NT2/D1 (cell line): ENCODE results near the gene MYO1A.

Experiments used
- DNase-seq: peaks from one replicate; pipeline ENCODE4 v3.0.0-alpha.2; 2011; ENCODE audit warnings: low read depth, low spot score
- H3K27me3 ChIP-seq: 2 replicates; pipeline ENCODE4 v1.6.0; 2011; ENCODE audit warnings: mild to moderate bottlenecking; ENCODE audit not compliant: insufficient read length, insufficient read depth
- H3K36me3 ChIP-seq: 2 replicates; pipeline ENCODE4 v1.6.1; 2011; ENCODE audit warnings: mild to moderate bottlenecking, low read length, mixed read lengths; ENCODE audit not compliant: insufficient read depth, insufficient read length
- H3K4me1 ChIP-seq: 2 replicates; pipeline ENCODE4 v1.5.1; 2011; ENCODE audit not compliant: insufficient read depth, insufficient read length
- H3K4me3 ChIP-seq: 2 replicates; pipeline ENCODE4 v1.5.1; 2011; ENCODE audit warnings: low read depth; ENCODE audit not compliant: insufficient read length
- H3K9ac ChIP-seq: 2 replicates; pipeline ENCODE4 v1.6.0; 2011; ENCODE audit warnings: low read depth; ENCODE audit not compliant: insufficient read length
- H3K9me3 ChIP-seq: 2 replicates; pipeline ENCODE4 v1.5.1; 2011; ENCODE audit warnings: mild to moderate bottlenecking, low read length; ENCODE audit not compliant: insufficient read depth
- SUZ12 ChIP-seq: IDR thresholded peaks from 2 replicates; pipeline ENCODE4 v1.6.1; 2011; ENCODE audit not compliant: insufficient read length, insufficient read depth; ENCODE audit errors: extremely low read depth
- YY1 ChIP-seq: IDR thresholded peaks from 2 replicates; pipeline ENCODE4 v1.6.1; 2011; ENCODE audit not compliant: insufficient read length, insufficient read depth
- ZNF274 ChIP-seq: IDR thresholded peaks from 2 replicates; pipeline ENCODE4 v1.6.1; 2011; ENCODE audit warnings: mild to moderate bottlenecking, low read depth, low read length

Gene MYO1A

GRCh38 chr12:56994231-56994746 lies 55.6 kb downstream of the MYO1A start:
- H3K36me3 ChIP-seq = peaks cover 23% of the 10 kb centered on the region
- H3K27me3 ChIP-seq = no peaks in the 10 kb centered on the region
- TF ChIP-seq ZNF274 (no peak), SUZ12 (no peak), YY1 (no peak)
- no peak for DNase-seq
- no peak overlapping the region for H3K9ac ChIP-seq
- H3K4me3 ChIP-seq = no peak overlapping the region
- H3K4me1 ChIP-seq = no peaks in the 10 kb centered on the region
- H3K9me3 ChIP-seq = no peaks in the 10 kb centered on the region

GRCh38 chr12:56993346-56993745 lies 56.6 kb downstream of the MYO1A start:
- DNase-seq = no peak
- Histone ChIP-seq H3K4me3 (no peak overlapping the region), H3K27me3 (no peaks in the 10 kb centered on the region), H3K9ac (no peak overlapping the region), H3K36me3 (peaks cover 17% of the 10 kb centered on the region), H3K4me1 (no peaks in the 10 kb centered on the region), H3K9me3 (no peaks in the 10 kb centered on the region)
- TF ChIP-seq SUZ12 (no peak), YY1 (no peak), ZNF274 (no peak)

GRCh38 chr12:56991319-56992246 lies 58.3 kb downstream of the MYO1A start:
- no peaks in the 10 kb centered on the region for H3K9me3 ChIP-seq
- H3K4me3 ChIP-seq = no peak overlapping the region
- H3K4me1 ChIP-seq = no peaks in the 10 kb centered on the region
- TF ChIP-seq YY1 = no peak
- no peak for DNase-seq
- H3K9ac ChIP-seq = no peak overlapping the region
- H3K27me3 ChIP-seq = no peaks in the 10 kb centered on the region
- H3K36me3 ChIP-seq = peaks cover 8% of the 10 kb centered on the region

- Histone ChIP-seq H3K4me1 (no peaks in the 10 kb centered on the region), H3K9me3 (no peaks in the 10 kb centered on the region), H3K27me3 (no peaks in the 10 kb centered on the region), H3K4me3 (no peak overlapping the region), H3K9ac (no peak overlapping the region), H3K36me3 (peaks cover 8% of the 10 kb centered on the region)
- no peak for DNase-seq
- TF ChIP-seq ZNF274 = no peak
- TF ChIP-seq SUZ12 = no peak
- TF ChIP-seq YY1 = no peak
Observed at GRCh38 chr12:56990648-56991318, 59.1 kb downstream of the MYO1A start.

- DNase-seq = no peak
- no peaks in the 10 kb centered on the region for H3K4me1 ChIP-seq
- H3K27me3 ChIP-seq = no peaks in the 10 kb centered on the region
- peaks cover 2% of the 10 kb centered on the region for H3K36me3 ChIP-seq
- H3K9ac ChIP-seq = no peak overlapping the region
- H3K4me3 ChIP-seq = no peak overlapping the region
- no peak for TF ChIP-seq YY1
- no peak for TF ChIP-seq SUZ12
- TF ChIP-seq ZNF274 = no peak
- no peaks in the 10 kb centered on the region for H3K9me3 ChIP-seq
Observed at GRCh38 chr12:56989861-56990610, 59.9 kb downstream of the MYO1A start.

GRCh38 chr12:56988207-56988739 lies 61.7 kb downstream of the MYO1A start:
- TF ChIP-seq YY1 (no peak), ZNF274 (no peak), SUZ12 (no peak)
- no peak overlapping the region for H3K4me3 ChIP-seq
- DNase-seq = no peak
- H3K4me1 ChIP-seq = no peaks in the 10 kb centered on the region
- H3K36me3 ChIP-seq = no peaks in the 10 kb centered on the region
- H3K9me3 ChIP-seq = no peaks in the 10 kb centered on the region
- H3K9ac ChIP-seq = no peak overlapping the region
- no peaks in the 10 kb centered on the region for H3K27me3 ChIP-seq

GRCh38 chr12:56987551-56988053 lies 62.3 kb downstream of the MYO1A start:
- Histone ChIP-seq H3K4me1 (no peaks in the 10 kb centered on the region), H3K27me3 (no peaks in the 10 kb centered on the region), H3K9ac (no peak overlapping the region), H3K36me3 (no peaks in the 10 kb centered on the region), H3K9me3 (no peaks in the 10 kb centered on the region), H3K4me3 (no peak overlapping the region)
- peak; percentile 71 for DNase-seq
- TF ChIP-seq SUZ12 (no peak), ZNF274 (no peak), YY1 (no peak)
